Measurements from ENCODE around the gene PARVG.
"Not testable (repeated sequence)": the region's sequence is repeated elsewhere in the genome, so short reads cannot be mapped to it uniquely, and the experiment has no call there.

PARVG gene

GRCh38 chr22:44214764-44215163, 34.0 kb downstream of the PARVG start:
- DNase-seq: no peak

GRCh38 chr22:44215287-44215686, 34.6 kb downstream of the PARVG start:
- DNase-seq: no peak

GRCh38 chr22:44217346-44217745, 36.6 kb downstream of the PARVG start:
- no peak for DNase-seq

GRCh38 chr22:44218071-44218470, 37.3 kb downstream of the PARVG start:
- DNase-seq: no peak

GRCh38 chr22:44219101-44219870, 38.6 kb downstream of the PARVG start:
- no peak for DNase-seq

GRCh38 chr22:44220727-44221680, 40.3 kb downstream of the PARVG start:
- DNase-seq: no peak

- no peak for DNase-seq
These were observed 41.2 kb downstream of the PARVG start for GRCh38 chr22:44221710-44222475.

- no peak for DNase-seq
These were observed 43.4 kb downstream of the PARVG start for GRCh38 chr22:44224166-44224565.

GRCh38 chr22:44225091-44225689, 44.5 kb downstream of the PARVG start:
- no peak for DNase-seq

- DNase-seq: no peak
These were observed 45.1 kb downstream of the PARVG start for GRCh38 chr22:44225812-44226211.

GRCh38 chr22:44229331-44229730, 48.6 kb downstream of the PARVG start:
- DNase-seq: no peak

- no peak for DNase-seq
These were observed 49.1 kb downstream of the PARVG start for GRCh38 chr22:44229809-44230208.

- no peak for DNase-seq
These were observed 50.5 kb downstream of the PARVG start for GRCh38 chr22:44231233-44231632.

- not testable (repeated sequence) for DNase-seq
These were observed 53.6 kb downstream of the PARVG start for GRCh38 chr22:44234372-44234771.

GRCh38 chr22:44237290-44237689, 56.6 kb downstream of the PARVG start:
- no peak for DNase-seq

- not testable (repeated sequence) for DNase-seq
These were observed 60.4 kb downstream of the PARVG start for GRCh38 chr22:44241121-44241520.

- no peak for DNase-seq
These were observed 62.4 kb downstream of the PARVG start for GRCh38 chr22:44242946-44243724.

- DNase-seq: no peak
These were observed 63.0 kb downstream of the PARVG start for GRCh38 chr22:44243761-44244160.

- DNase-seq: no peak
These were observed 63.6 kb downstream of the PARVG start for GRCh38 chr22:44244265-44244822.

- DNase-seq: no peak
These were observed 64.7 kb downstream of the PARVG start for GRCh38 chr22:44245438-44245837.

- no peak for DNase-seq
These were observed 65.1 kb downstream of the PARVG start for GRCh38 chr22:44245867-44246266.

Measured in activated T-cell treated with anti-CD3 and anti-CD28 coated beads for 4 hours (primary cell).